Choroid plexus epithelial cell (primary cell): ENCODE results near the gene SLC6A3.
A peak's percentile ranks its signal among the peaks of the same experiment; 100 is the strongest.

Experiments used
- DNase-seq: peaks from one replicate; pipeline ENCODE4 v3.0.0-alpha.2; 2010; ENCODE audit warnings: low read depth
- H3K4me3 ChIP-seq: 2 replicates; pipeline ENCODE4 v1.5.1; 2011; ENCODE audit warnings: low read depth, mild to moderate bottlenecking, control low read depth, low read length, moderate library complexity
- TF ChIP-seq, protein P1 (sequence below): conservative IDR thresholded peaks from 2 replicates; pipeline ENCODE4 v1.5.1; 2011; ENCODE audit warnings: low read depth, mild to moderate bottlenecking, control low read depth, inconsistent platforms, low read length, moderate library complexity

Gene SLC6A3

DNA sequence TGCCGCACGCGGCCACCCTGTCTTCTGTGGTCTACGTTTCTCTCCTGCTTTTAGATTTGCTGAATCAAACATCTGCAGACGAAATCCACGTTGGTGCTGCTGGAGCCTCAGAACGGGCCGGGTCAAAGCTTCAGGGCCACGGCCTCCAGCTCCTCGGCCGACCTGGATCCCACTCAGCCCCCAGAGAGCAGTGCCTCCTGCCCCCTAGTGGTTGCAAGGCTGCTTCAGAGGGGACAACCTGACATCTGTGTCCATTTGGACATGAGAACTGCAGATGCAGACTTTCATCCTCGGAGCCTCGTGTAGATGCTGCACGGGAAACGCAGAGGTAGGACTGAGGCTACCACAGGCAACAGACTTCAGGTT lies 23.0 kb upstream of the SLC6A3 start:
- TF ChIP-seq, protein P1, sequence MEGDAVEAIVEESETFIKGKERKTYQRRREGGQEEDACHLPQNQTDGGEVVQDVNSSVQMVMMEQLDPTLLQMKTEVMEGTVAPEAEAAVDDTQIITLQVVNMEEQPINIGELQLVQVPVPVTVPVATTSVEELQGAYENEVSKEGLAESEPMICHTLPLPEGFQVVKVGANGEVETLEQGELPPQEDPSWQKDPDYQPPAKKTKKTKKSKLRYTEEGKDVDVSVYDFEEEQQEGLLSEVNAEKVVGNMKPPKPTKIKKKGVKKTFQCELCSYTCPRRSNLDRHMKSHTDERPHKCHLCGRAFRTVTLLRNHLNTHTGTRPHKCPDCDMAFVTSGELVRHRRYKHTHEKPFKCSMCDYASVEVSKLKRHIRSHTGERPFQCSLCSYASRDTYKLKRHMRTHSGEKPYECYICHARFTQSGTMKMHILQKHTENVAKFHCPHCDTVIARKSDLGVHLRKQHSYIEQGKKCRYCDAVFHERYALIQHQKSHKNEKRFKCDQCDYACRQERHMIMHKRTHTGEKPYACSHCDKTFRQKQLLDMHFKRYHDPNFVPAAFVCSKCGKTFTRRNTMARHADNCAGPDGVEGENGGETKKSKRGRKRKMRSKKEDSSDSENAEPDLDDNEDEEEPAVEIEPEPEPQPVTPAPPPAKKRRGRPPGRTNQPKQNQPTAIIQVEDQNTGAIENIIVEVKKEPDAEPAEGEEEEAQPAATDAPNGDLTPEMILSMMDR: peak; percentile 77
- peak; percentile 34 for DNase-seq
- no peak overlapping the region for H3K4me3 ChIP-seq

DNA sequence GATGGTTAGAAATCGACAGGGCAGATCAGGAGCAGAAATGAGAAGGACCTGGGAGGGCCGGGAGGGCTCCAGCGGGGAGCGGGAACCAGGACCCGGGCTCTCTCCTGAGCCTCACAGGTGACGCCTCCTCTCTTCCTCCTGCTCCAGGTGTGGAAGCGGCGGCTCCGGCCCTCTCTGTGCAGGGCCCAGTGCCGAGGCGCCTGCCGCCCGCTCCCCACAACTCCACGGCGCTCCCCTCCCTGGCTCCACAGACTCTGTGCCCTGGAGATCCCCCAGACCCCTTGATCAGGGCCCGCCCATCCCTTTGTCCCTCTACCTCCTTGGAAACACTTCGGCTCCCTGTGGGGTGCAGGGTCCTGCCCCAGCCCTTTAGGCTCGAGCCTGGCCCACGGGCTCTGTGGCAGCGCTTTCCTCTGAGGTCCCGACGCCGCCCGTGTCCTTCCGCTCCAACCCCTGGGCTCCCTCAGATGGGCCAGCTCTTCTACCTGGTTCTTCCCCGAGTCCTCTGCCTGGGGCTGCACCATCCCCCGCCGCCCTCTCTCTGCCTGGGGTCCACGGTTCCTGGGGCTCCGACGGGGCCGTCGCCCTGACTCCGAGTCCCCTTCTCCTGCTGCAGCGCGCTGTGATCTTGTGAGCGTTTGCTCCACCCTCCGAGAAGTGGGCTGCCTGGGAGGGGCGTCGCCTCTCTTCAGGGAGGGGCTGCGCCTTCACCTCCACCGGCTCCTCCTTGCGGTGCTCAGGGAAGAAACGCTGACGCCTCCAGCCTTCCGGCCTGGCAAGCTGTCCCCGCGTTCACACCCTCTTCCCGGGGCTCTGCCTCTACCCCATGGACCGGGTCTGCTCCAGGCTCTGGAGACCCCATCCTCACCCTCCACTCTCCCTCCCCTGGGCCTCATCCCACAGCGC lies 22.4 kb upstream of the SLC6A3 start:
- no peak for DNase-seq
- TF ChIP-seq, protein P1: no peak
- H3K4me3 ChIP-seq: no peak overlapping the region

GRCh38 chr5:1466631-1467265 lies 21.5 kb upstream of the SLC6A3 start:
- TF ChIP-seq, protein P1: no peak
- H3K4me3 ChIP-seq: no peak overlapping the region
- no peak for DNase-seq

DNA sequence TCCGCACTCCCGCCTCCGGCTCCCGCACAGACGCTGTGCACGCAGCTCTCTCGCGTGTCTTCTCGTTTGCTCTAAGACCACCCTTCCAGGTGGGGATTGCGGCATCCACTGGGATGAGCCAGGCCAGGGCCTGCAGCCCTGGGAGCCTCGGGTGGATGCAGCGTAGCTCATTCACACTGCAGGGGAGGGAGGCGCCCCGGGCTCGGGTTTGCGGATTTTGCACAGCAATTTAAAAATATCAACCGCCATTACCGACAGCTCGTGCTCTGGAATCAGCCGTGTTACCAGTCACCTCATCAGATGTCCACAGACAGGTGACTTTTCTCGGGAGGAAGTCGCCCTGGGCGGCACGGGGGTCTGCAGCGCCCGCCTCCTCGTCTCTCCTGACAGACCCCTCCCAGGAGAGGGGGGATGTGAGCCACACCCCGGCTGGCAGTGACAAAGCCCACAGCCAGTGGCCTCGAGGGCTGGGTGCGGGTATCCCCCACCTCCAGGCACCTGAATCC lies 20.8 kb upstream of the SLC6A3 start:
- TF ChIP-seq, protein P1: no peak
- DNase-seq: no peak
- H3K4me3 ChIP-seq: no peak overlapping the region

DNA sequence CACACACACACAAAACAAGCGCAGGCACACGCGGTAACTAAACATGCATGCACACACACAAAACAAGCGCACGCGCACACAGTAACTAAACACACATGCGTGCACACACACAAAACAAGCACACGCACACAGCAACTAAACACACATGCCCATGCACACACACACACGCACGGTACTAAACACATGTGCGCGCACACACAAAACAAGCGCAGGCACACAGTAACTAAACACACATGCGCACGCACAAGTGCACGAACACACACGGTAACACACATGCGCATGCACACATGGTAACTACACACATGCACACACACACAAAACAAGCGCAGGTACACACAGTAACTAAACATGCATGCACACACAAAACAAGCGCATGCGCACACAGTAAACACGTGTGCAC lies 19.9 kb upstream of the SLC6A3 start:
- DNase-seq: no peak
- TF ChIP-seq, protein P1: no peak
- H3K4me3 ChIP-seq: no peak overlapping the region

GRCh38 chr5:1464511-1464910 lies 19.3 kb upstream of the SLC6A3 start:
- TF ChIP-seq, protein P1: no peak
- no peak overlapping the region for H3K4me3 ChIP-seq
- no peak for DNase-seq

DNA sequence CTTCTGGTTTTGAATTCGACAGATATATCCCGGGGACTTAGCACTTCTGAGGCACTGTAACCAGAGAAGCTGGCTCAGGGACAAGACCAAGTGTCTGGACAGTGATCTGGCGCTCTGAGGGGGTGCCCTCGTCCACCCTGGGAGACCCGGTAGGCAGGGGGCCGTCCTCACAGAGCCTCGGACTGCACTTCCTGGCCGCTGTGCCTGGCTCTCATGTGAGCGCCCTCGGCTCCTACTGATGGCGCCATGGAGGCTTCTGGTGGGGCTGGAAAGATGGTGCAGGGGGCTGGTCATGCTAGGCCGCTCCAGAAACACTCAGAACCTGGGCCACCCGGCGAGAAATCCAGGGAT lies 18.8 kb upstream of the SLC6A3 start:
- no peak for DNase-seq
- TF ChIP-seq, protein P1: no peak
- H3K4me3 ChIP-seq: no peak overlapping the region
